HG03103 (cell line): ENCODE data around the gene GRIN3A.
"Not testable (repeated sequence)": the region's sequence is repeated elsewhere in the genome, so short reads cannot be mapped to it uniquely, and the experiment has no call there.

Experiments used
- ATAC-seq: cut with Tn5 transposase; IDR thresholded peaks from one replicate; pipeline ENCODE4 v1.9.1; 2021; ENCODE audit warnings: low read depth; ENCODE audit not compliant: unreplicated experiment

Gene GRIN3A

GRCh38 chr9:101635473-101635872, 103.0 kb downstream of the GRIN3A start:
- ATAC-seq, result no peak

- ATAC-seq, result no peak
These were observed 103.6 kb downstream of the GRIN3A start for GRCh38 chr9:101634741-101635409.

GRCh38 chr9:101632611-101633010, 105.8 kb downstream of the GRIN3A start:
- no peak for ATAC-seq

- ATAC-seq, result no peak
These were observed 106.6 kb downstream of the GRIN3A start for GRCh38 chr9:101631892-101632291.

- no peak for ATAC-seq
These were observed 108.8 kb downstream of the GRIN3A start for GRCh38 chr9:101629636-101630035.

- ATAC-seq, result no peak
These were observed 110.3 kb downstream of the GRIN3A start for GRCh38 chr9:101628173-101628572.

- ATAC-seq, result no peak
These were observed 112.2 kb downstream of the GRIN3A start for GRCh38 chr9:101626295-101626694.

GRCh38 chr9:101625876-101626275, 112.6 kb downstream of the GRIN3A start:
- ATAC-seq, result no peak

- ATAC-seq, result no peak
These were observed 118.0 kb downstream of the GRIN3A start for GRCh38 chr9:101620452-101620851.

GRCh38 chr9:101618698-101619097, 119.7 kb downstream of the GRIN3A start:
- ATAC-seq, result peak; percentile 45

GRCh38 chr9:101605547-101605946, 132.9 kb downstream of the GRIN3A start:
- ATAC-seq, result no peak

GRCh38 chr9:101604296-101604695, 134.2 kb downstream of the GRIN3A start:
- ATAC-seq, result no peak

GRCh38 chr9:101601904-101602765, 136.3 kb downstream of the GRIN3A start:
- ATAC-seq, result no peak

GRCh38 chr9:101594796-101595195, 143.7 kb downstream of the GRIN3A start, which contains the start of gene PPP3R2:
PPP3R2 (minus strand) TSS chr9:101594969; CDS start chr9:101594921, 48 bp downstream.
- ATAC-seq, result no peak

- no peak for ATAC-seq
These were observed 145.1 kb downstream of the GRIN3A start for GRCh38 chr9:101593345-101593744.

GRCh38 chr9:101592788-101593187, 145.7 kb downstream of the GRIN3A start:
- ATAC-seq, result no peak

- ATAC-seq, result no peak
These were observed 146.5 kb downstream of the GRIN3A start for GRCh38 chr9:101591787-101592446.

- no peak for ATAC-seq
These were observed 147.5 kb downstream of the GRIN3A start for GRCh38 chr9:101590901-101591300.

GRCh38 chr9:101590074-101590473, 148.4 kb downstream of the GRIN3A start:
- ATAC-seq, result not testable (repeated sequence)

GRCh38 chr9:101587332-101588043, 151.0 kb downstream of the GRIN3A start:
- ATAC-seq, result no peak

- peak; percentile 92 for ATAC-seq
These were observed 151.8 kb downstream of the GRIN3A start for GRCh38 chr9:101586651-101587050.
